DOHH2 (cell line): Measurements from ENCODE around the gene ODC1.

Experiments
- H3F3A ChIP-seq: fragments of 200-600 bp; sonication (generic), shearing (Covaris generic); 2 replicates; pipeline ENCODE4 v1.6.0; 2016; ENCODE audit warnings: antibody characterized with exemption, mild to moderate bottlenecking; ENCODE audit not compliant: control insufficient read depth, insufficient read depth
- H3K27ac ChIP-seq: fragments of 200-600 bp; sonication (generic); 2 replicates; pipeline ENCODE4 v1.5.1; 2014; ENCODE audit warnings: low read depth, mild to moderate bottlenecking, low read length, moderate library complexity
- H3K27me3 ChIP-seq: fragments of 200-600 bp; sonication (generic); 2 replicates; pipeline ENCODE4 v1.6.1; 2014; ENCODE audit warnings: mild to moderate bottlenecking, low read length, mixed read lengths; ENCODE audit not compliant: control insufficient read depth
- H3K36me3 ChIP-seq: fragments of 200-600 bp; sonication (generic); 2 replicates; pipeline ENCODE4 v1.6.1; 2014; ENCODE audit warnings: mild to moderate bottlenecking, low read length, moderate library complexity, mixed read lengths; ENCODE audit not compliant: control insufficient read depth
- H3K4me1 ChIP-seq: fragments of 200-600 bp; sonication (generic); 2 replicates; pipeline ENCODE4 v1.6.1; 2014; ENCODE audit warnings: mild to moderate bottlenecking, low read length, mixed read lengths; ENCODE audit not compliant: control insufficient read depth
- H3K4me2 ChIP-seq: fragments of 200-600 bp; sonication (generic); 2 replicates; pipeline ENCODE4 v1.6.0; 2014; ENCODE audit warnings: mild to moderate bottlenecking, low read length, moderate library complexity
- H3K4me3 ChIP-seq: fragments of 200-600 bp; sonication (generic); 2 replicates; pipeline ENCODE4 v1.5.1; 2014; ENCODE audit warnings: mild to moderate bottlenecking, low read length, mixed read lengths
- H3K79me2 ChIP-seq: fragments of 200-600 bp; sonication (generic); 2 replicates; pipeline ENCODE4 v1.6.1; 2014; ENCODE audit warnings: mild to moderate bottlenecking, low read length, mixed read lengths; ENCODE audit not compliant: control insufficient read depth
- H3K9me2 ChIP-seq: fragments of 200-600 bp; sonication (generic); replicated peaks from 2 replicates; pipeline ENCODE4 v1.6.1; 2014; ENCODE audit warnings: mild to moderate bottlenecking, low read length, mixed read lengths; ENCODE audit not compliant: control insufficient read depth
- H3K9me3 ChIP-seq: fragments of 200-600 bp; sonication (generic); 2 replicates; pipeline ENCODE4 v1.6.1; 2014; ENCODE audit warnings: antibody characterized with exemption, low read length, mixed read lengths; ENCODE audit not compliant: control insufficient read depth, insufficient read depth
- H4K20me1 ChIP-seq: fragments of 200-600 bp; sonication (generic); 2 replicates; pipeline ENCODE4 v1.6.0; 2014; ENCODE audit warnings: low read depth, mild to moderate bottlenecking, antibody characterized with exemption, low read length, moderate library complexity; ENCODE audit not compliant: control insufficient read depth, insufficient read depth
- CTCF ChIP-seq: fragments of 200-600 bp; sonication (generic); IDR thresholded peaks from one replicate; pipeline ENCODE4 v1.5.1; 2014; ENCODE audit warnings: antibody characterized with exemption, mild to moderate bottlenecking, low read depth, low read length; ENCODE audit not compliant: poor library complexity, severe bottlenecking
- EZH2phosphoT487 ChIP-seq: fragments of 200-600 bp; sonication (generic); IDR thresholded peaks from 2 replicates; pipeline ENCODE4 v1.6.1; 2017; ENCODE audit warnings: borderline replicate concordance, mild to moderate bottlenecking, antibody characterized with exemption, low read length, moderate library complexity, mixed read lengths

Gene ODC1

GRCh38 chr2:10434886-10435819 lies 13.0 kb downstream of the ODC1 start:
- Histone ChIP-seq H3K9me2 (no peaks in the 10 kb centered on the region), H3K9me3 (no peaks in the 10 kb centered on the region), H3K79me2 (no peaks in the 10 kb centered on the region), H3K27ac (no peak overlapping the region), H3K4me2 (no peak overlapping the region), H3F3A (peaks cover 27% of the 10 kb centered on the region), H3K36me3 (peaks cover 19% of the 10 kb centered on the region), H3K27me3 (peaks cover 15% of the 10 kb centered on the region), H3K4me1 (peaks cover 5% of the 10 kb centered on the region; the same call in 1 of the 2 replicates), H4K20me1 (no peaks in the 10 kb centered on the region), H3K4me3 (no peak overlapping the region)
- TF ChIP-seq EZH2phosphoT487 (no peak), CTCF (peak; percentile 91)

- Histone ChIP-seq H3K4me2 (no peak overlapping the region), H3K4me3 (no peak overlapping the region), H3F3A (peaks cover 18% of the 10 kb centered on the region), H4K20me1 (no peaks in the 10 kb centered on the region), H3K27ac (no peak overlapping the region), H3K27me3 (peaks cover 15% of the 10 kb centered on the region), H3K79me2 (no peaks in the 10 kb centered on the region), H3K9me3 (no peaks in the 10 kb centered on the region), H3K36me3 (peaks cover 10% of the 10 kb centered on the region), H3K9me2 (no peaks in the 10 kb centered on the region), H3K4me1 (peaks cover 5% of the 10 kb centered on the region; the same call in 1 of the 2 replicates)
- TF ChIP-seq CTCF (no peak), EZH2phosphoT487 (no peak)
Observed at GRCh38 chr2:10433947-10434885, 13.9 kb downstream of the ODC1 start.

GRCh38 chr2:10433264-10433946 lies 14.7 kb downstream of the ODC1 start:
- no peak overlapping the region for H3K27ac ChIP-seq
- peaks cover 15% of the 10 kb centered on the region for H3K27me3 ChIP-seq
- 0 out of 2 replicates have a peak, but pooled peaks cover 4% of the 10 kb centered on the region for H3K36me3 ChIP-seq
- H3K4me3 ChIP-seq, result no peak overlapping the region
- H3K4me1 ChIP-seq, result peaks cover 5% of the 10 kb centered on the region; the same call in 1 of the 2 replicates
- no peaks in the 10 kb centered on the region for H3K9me2 ChIP-seq
- no peak for TF ChIP-seq EZH2phosphoT487
- no peak for TF ChIP-seq CTCF
- H3K9me3 ChIP-seq, result no peaks in the 10 kb centered on the region
- H3F3A ChIP-seq, result peaks cover 11% of the 10 kb centered on the region
- H4K20me1 ChIP-seq, result no peaks in the 10 kb centered on the region
- H3K79me2 ChIP-seq, result no peaks in the 10 kb centered on the region
- H3K4me2 ChIP-seq, result no peak overlapping the region
